ENCODE measurements around the gene RPS6KA2.

The RPS6KA2 gene

GRCh38 chr6:166556336-166556735 is 70.7 kb downstream of the RPS6KA2 start:
- DNase-seq (ENCODE audit: extremely low read depth, insufficient read length): no peak
- no peak for TF ChIP-seq CTCF (IDR thresholded peaks at IDR 0.05; ENCODE audit: insufficient read depth, low read length, poor library complexity, severe bottlenecking)
- H3K4me3 ChIP-seq (replicated peaks; ENCODE audit: low read depth, low read length): no peak overlapping the region

GRCh38 chr6:166555086-166555485 is 72.0 kb downstream of the RPS6KA2 start:
- DNase-seq (ENCODE audit: extremely low read depth, insufficient read length): no peak
- H3K36me3 ChIP-seq (ENCODE audit: control insufficient read depth, insufficient read depth, low read length): no peaks in the 10 kb centered on the region
- H3K4me3 ChIP-seq (replicated peaks; ENCODE audit: low read depth, low read length): no peak overlapping the region
- no peaks in the 10 kb centered on the region for H3K27me3 ChIP-seq (replicated peaks; ENCODE audit: control insufficient read depth, insufficient read depth, low read length)
- TF ChIP-seq CTCF (IDR thresholded peaks at IDR 0.05; ENCODE audit: insufficient read depth, low read length, poor library complexity, severe bottlenecking): no peak

More at GRCh38 chr6:166556336-166556735, 70.7 kb downstream of the RPS6KA2 start:
- Histone ChIP-seq H3K36me3 (ENCODE audit: control insufficient read depth, insufficient read depth, low read length) (no peaks in the 10 kb centered on the region), H3K27me3 (replicated peaks; ENCODE audit: control insufficient read depth, insufficient read depth, low read length) (no peaks in the 10 kb centered on the region)

GRCh38 chr6:166554316-166554715 is 72.7 kb downstream of the RPS6KA2 start:
- H3K27me3 ChIP-seq (replicated peaks; ENCODE audit: control insufficient read depth, insufficient read depth, low read length): no peaks in the 10 kb centered on the region
- H3K36me3 ChIP-seq (ENCODE audit: control insufficient read depth, insufficient read depth, low read length): no peaks in the 10 kb centered on the region
- no peak for DNase-seq (ENCODE audit: extremely low read depth, insufficient read length)
- no peak overlapping the region for H3K4me3 ChIP-seq (replicated peaks; ENCODE audit: low read depth, low read length)
- TF ChIP-seq CTCF (IDR thresholded peaks at IDR 0.05; ENCODE audit: insufficient read depth, low read length, poor library complexity, severe bottlenecking): no peak

GRCh38 chr6:166553563-166554271 is 73.3 kb downstream of the RPS6KA2 start:
- Histone ChIP-seq H3K27me3 (replicated peaks; ENCODE audit: control insufficient read depth, insufficient read depth, low read length) (no peaks in the 10 kb centered on the region), H3K4me3 (replicated peaks; ENCODE audit: low read depth, low read length) (no peak overlapping the region), H3K36me3 (ENCODE audit: control insufficient read depth, insufficient read depth, low read length) (no peaks in the 10 kb centered on the region)
- DNase-seq (ENCODE audit: extremely low read depth, insufficient read length): no peak
- no peak for TF ChIP-seq CTCF (IDR thresholded peaks at IDR 0.05; ENCODE audit: insufficient read depth, low read length, poor library complexity, severe bottlenecking)

GRCh38 chr6:166552600-166552999 is 74.5 kb downstream of the RPS6KA2 start:
- Histone ChIP-seq H3K27me3 (replicated peaks; ENCODE audit: control insufficient read depth, insufficient read depth, low read length) (no peaks in the 10 kb centered on the region), H3K36me3 (ENCODE audit: control insufficient read depth, insufficient read depth, low read length) (no peaks in the 10 kb centered on the region), H3K4me3 (replicated peaks; ENCODE audit: low read depth, low read length) (no peak overlapping the region)
- no peak for TF ChIP-seq CTCF (IDR thresholded peaks at IDR 0.05; ENCODE audit: insufficient read depth, low read length, poor library complexity, severe bottlenecking)
- no peak for DNase-seq (ENCODE audit: extremely low read depth, insufficient read length)
